ENCODE results near the gene CTNNA2.

CTNNA2 gene

DNA sequence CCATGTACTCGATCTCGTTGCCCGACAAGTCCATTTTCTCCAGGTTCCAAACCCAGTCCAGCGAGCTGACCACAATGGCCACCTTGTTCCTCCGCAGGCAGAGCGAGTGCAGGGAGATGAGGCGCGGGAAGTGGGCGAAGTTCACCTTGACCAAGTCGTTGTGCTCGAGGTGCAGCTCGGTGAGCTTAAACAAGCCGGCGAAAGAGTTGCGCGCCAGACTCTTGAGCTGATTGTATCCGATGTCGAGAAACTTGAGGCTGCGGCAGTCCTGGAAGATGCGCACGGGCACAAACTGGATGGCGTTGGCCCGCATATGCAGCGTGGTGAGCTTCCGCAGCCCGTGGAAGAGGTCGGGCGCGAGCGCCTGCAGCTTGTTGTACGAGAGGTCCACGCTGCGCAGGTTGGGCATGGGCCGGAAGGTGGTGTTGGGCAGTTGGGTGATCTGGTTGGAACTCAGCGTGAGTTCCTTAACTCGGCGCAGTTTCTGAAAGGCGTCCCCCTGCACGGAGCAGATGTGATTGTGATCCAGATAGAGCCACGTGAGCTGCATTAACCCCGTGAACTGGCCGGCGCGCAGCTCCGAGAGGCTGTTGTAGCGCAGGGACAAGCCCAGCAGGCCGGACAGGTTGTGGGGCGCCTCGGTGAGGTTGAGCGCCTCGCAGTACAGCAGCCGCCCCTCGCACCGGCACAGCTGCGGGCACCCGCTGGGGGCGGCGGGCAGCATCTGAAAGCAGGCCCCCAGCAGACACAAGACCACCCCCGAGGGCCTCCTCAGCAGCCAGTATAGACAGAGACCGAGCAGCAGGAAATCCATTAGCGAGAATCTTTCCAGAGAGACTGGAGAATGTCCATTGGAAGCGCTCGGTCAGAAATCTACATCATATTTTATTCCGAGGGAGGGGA, 790.4 kb downstream of the CTNNA2 start:
- FAIRE-seq, result no peak
- no peak for TF ChIP-seq POLR2A (IDR thresholded peaks at IDR 0.05; ENCODE audit: low read depth, low read length)
- TF ChIP-seq POLR2AphosphoS5 (IDR thresholded peaks at IDR 0.05; ENCODE audit: low read depth, low read length), result no peak
- no peak for TF ChIP-seq TAF1 (IDR thresholded peaks at IDR 0.05; ENCODE audit: borderline replicate concordance, low read depth, low read length)
- no peak for DNase-seq (ENCODE audit: insufficient read length)

GRCh38 chr2:80303909-80304837, 791.3 kb downstream of the CTNNA2 start, which contains the start of gene LRRTM1:
LRRTM1 (minus strand) TSS chr2:80304752; CDS start chr2:80303819, 933 bp downstream.
- FAIRE-seq, result no peak
- DNase-seq (ENCODE audit: insufficient read length), result no peak
- TF ChIP-seq TAF1 (IDR thresholded peaks at IDR 0.05; ENCODE audit: borderline replicate concordance, low read depth, low read length), result no peak
- no peak for TF ChIP-seq POLR2A (IDR thresholded peaks at IDR 0.05; ENCODE audit: low read depth, low read length)
- TF ChIP-seq POLR2AphosphoS5 (IDR thresholded peaks at IDR 0.05; ENCODE audit: low read depth, low read length), result no peak

DNA sequence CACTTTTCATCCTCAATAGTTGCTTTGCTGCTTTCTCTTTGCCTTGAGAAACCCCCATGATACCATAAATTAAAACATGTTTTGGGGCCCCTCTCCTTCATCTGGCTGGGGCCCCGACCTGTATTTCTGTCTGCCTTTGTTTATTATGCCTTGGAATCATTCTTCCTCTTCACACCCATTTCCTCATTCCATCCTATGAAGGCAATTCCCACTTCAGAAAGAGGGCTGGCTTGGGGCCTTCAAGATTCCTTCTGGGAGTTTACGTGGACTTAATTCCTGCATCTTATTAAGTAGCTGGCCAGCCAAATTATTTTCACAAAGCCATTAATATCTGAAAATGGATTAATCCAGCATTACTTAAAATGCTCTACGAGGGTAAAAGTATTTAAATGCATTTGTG, 798.5 kb downstream of the CTNNA2 start:
- TF ChIP-seq POLR2A (IDR thresholded peaks at IDR 0.05; ENCODE audit: low read depth, low read length), result no peak
- TF ChIP-seq TAF1 (IDR thresholded peaks at IDR 0.05; ENCODE audit: borderline replicate concordance, low read depth, low read length), result no peak
- TF ChIP-seq POLR2AphosphoS5 (IDR thresholded peaks at IDR 0.05; ENCODE audit: low read depth, low read length), result no peak
- FAIRE-seq (no peak), DNase-seq (ENCODE audit: insufficient read length) (no peak)

DNA sequence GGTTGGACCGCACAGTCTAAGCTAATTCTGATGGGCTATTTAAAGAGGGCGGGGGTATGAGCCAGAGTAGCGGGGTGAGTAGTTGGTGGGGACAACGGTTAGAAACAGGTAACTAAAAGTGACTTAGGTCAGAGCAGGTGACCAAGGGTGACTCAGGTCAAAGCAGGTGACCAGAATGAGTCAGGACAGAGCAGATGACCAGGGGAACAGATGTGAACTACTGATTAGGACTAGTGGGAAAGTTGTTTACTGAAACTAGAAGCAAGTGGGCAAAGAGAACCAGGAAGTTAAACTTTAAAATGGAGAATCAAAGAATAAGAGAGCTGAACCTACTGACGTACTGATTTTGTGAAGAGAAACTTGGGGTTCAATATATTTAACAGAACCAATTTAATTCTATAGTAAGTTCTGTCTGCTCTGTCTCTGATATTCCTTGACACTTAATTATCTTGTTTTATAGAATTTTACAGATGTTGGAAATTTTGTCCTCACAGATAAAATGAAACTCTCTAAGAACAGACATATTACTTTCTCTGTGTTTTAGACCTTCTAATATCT, 799.5 kb downstream of the CTNNA2 start:
- TF ChIP-seq POLR2A (IDR thresholded peaks at IDR 0.05; ENCODE audit: low read depth, low read length) (no peak), POLR2AphosphoS5 (IDR thresholded peaks at IDR 0.05; ENCODE audit: low read depth, low read length) (no peak), TAF1 (IDR thresholded peaks at IDR 0.05; ENCODE audit: borderline replicate concordance, low read depth, low read length) (no peak)
- DNase-seq (ENCODE audit: insufficient read length) (no peak), FAIRE-seq (no peak)

- FAIRE-seq, result no peak
- no peak for TF ChIP-seq POLR2A (IDR thresholded peaks at IDR 0.05; ENCODE audit: low read depth, low read length)
- no peak for TF ChIP-seq POLR2AphosphoS5 (IDR thresholded peaks at IDR 0.05; ENCODE audit: low read depth, low read length)
- no peak for TF ChIP-seq TAF1 (IDR thresholded peaks at IDR 0.05; ENCODE audit: borderline replicate concordance, low read depth, low read length)
- no peak for DNase-seq (ENCODE audit: insufficient read length)
Measured at GRCh38 chr2:80322311-80322920, 809.6 kb downstream of the CTNNA2 start.

DNA sequence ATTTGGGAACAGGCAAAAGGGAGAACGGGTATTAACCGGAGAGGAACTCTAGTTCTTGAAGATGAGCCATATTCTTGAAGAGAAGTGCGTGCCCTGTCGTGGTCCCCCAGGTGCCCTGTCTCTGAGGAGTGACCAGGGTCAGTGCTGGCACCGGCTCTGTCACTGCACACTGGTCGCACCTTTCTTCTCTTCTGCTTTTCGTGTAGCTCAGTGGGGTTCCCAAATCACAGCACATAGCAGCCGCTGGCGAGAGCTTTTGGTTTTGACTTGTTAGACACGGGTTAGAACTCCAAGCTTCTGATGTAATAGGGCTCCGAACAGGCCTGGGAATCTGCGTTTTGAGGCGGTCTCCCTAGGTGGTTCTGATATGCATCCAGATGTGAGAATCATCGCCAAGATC, 810.1 kb downstream of the CTNNA2 start:
- FAIRE-seq (no peak), DNase-seq (ENCODE audit: insufficient read length) (no peak)
- no peak for TF ChIP-seq TAF1 (IDR thresholded peaks at IDR 0.05; ENCODE audit: borderline replicate concordance, low read depth, low read length)
- TF ChIP-seq POLR2A (IDR thresholded peaks at IDR 0.05; ENCODE audit: low read depth, low read length), result no peak
- no peak for TF ChIP-seq POLR2AphosphoS5 (IDR thresholded peaks at IDR 0.05; ENCODE audit: low read depth, low read length)

GRCh38 chr2:80323610-80324009, 810.8 kb downstream of the CTNNA2 start:
- FAIRE-seq (no peak), DNase-seq (ENCODE audit: insufficient read length) (no peak)
- TF ChIP-seq POLR2A (IDR thresholded peaks at IDR 0.05; ENCODE audit: low read depth, low read length) (no peak), TAF1 (IDR thresholded peaks at IDR 0.05; ENCODE audit: borderline replicate concordance, low read depth, low read length) (no peak), POLR2AphosphoS5 (IDR thresholded peaks at IDR 0.05; ENCODE audit: low read depth, low read length) (no peak)

GRCh38 chr2:80324525-80324924, 811.7 kb downstream of the CTNNA2 start:
- TF ChIP-seq POLR2AphosphoS5 (IDR thresholded peaks at IDR 0.05; ENCODE audit: low read depth, low read length), result no peak
- TF ChIP-seq TAF1 (IDR thresholded peaks at IDR 0.05; ENCODE audit: borderline replicate concordance, low read depth, low read length), result no peak
- no peak for TF ChIP-seq POLR2A (IDR thresholded peaks at IDR 0.05; ENCODE audit: low read depth, low read length)
- no peak for DNase-seq (ENCODE audit: insufficient read length)
- FAIRE-seq, result no peak

GRCh38 chr2:80326214-80326613, 813.4 kb downstream of the CTNNA2 start:
- no peak for DNase-seq (ENCODE audit: insufficient read length)

DNA sequence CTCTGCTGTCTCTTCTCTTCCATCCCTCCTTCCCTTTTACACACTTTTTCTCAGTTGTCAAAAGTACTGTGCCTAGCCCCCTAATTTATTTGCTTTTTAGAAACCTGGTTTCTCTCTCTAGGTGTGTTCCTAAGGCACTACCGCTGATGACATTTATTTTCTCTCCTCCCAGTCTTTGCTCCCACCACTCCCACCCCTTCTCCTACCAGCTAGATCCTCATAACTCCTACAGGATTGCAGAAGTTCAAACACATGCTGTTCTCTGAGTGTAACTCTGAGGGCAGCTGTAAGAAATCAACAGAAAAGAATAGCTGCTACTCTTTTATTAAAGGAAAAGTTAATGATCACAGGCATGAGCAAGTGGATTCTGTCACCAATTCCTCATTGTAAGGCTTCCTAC, 814.0 kb downstream of the CTNNA2 start:
- DNase-seq (ENCODE audit: insufficient read length), result no peak
- no peak for FAIRE-seq
- TF ChIP-seq POLR2AphosphoS5 (IDR thresholded peaks at IDR 0.05; ENCODE audit: low read depth, low read length) (no peak), POLR2A (IDR thresholded peaks at IDR 0.05; ENCODE audit: low read depth, low read length) (no peak), TAF1 (IDR thresholded peaks at IDR 0.05; ENCODE audit: borderline replicate concordance, low read depth, low read length) (no peak)

More at GRCh38 chr2:80326214-80326613, 813.4 kb downstream of the CTNNA2 start:
- FAIRE-seq, result no peak
- TF ChIP-seq TAF1 (IDR thresholded peaks at IDR 0.05; ENCODE audit: borderline replicate concordance, low read depth, low read length) (no peak), POLR2AphosphoS5 (IDR thresholded peaks at IDR 0.05; ENCODE audit: low read depth, low read length) (no peak), POLR2A (IDR thresholded peaks at IDR 0.05; ENCODE audit: low read depth, low read length) (no peak)
